Astrocyte (in vitro differentiated cells and primary cell): ENCODE data around the gene MED22. TPM values are rescaled to one million over a fixed set of nuclear protein-coding genes. Genes with fewer than 3 reads are reported as not detected.
"Not testable (repeated sequence)": the region's sequence is repeated elsewhere in the genome, so short reads cannot be mapped to it uniquely, and the experiment has no call there.

ENCODE experiments used
- DNase-seq: peaks from one replicate; pipeline ENCODE4 v3.0.0-alpha.2; 2010; ENCODE audit warnings: low read depth
- FAIRE-seq: peaks from 2 replicates; lab custom pipeline; 2011; peaks lifted over from hg19 to GRCh38; lab: Jason Lieb, UNC
- H2AFZ ChIP-seq: 2 replicates; pipeline ENCODE4 v1.6.0; 2012; ENCODE audit warnings: low read depth, low read length, inconsistent platforms
- H3K27ac ChIP-seq: 2 replicates; pipeline ENCODE4 v1.5.1; 2011; ENCODE audit warnings: low read depth, low read length, inconsistent platforms
- H3K27me3 ChIP-seq: 2 replicates; pipeline ENCODE4 v1.6.0; 2011; ENCODE audit warnings: low read length, inconsistent platforms; ENCODE audit not compliant: insufficient read depth
- H3K36me3 ChIP-seq: 2 replicates; pipeline ENCODE4 v1.5.1; 2011; ENCODE audit warnings: low read length, inconsistent platforms; ENCODE audit not compliant: insufficient read depth
- H3K4me1 ChIP-seq: 2 replicates; pipeline ENCODE4 v1.5.1; 2011; ENCODE audit warnings: low read length, inconsistent platforms; ENCODE audit not compliant: insufficient read depth
- H3K4me2 ChIP-seq: 2 replicates; pipeline ENCODE4 v1.6.0; 2012; ENCODE audit warnings: low read length, inconsistent platforms
- H3K4me3 ChIP-seq: 2 replicates; pipeline ENCODE4 v1.5.1; 2011; ENCODE audit warnings: low read depth, mild to moderate bottlenecking, low read length, inconsistent platforms; ENCODE audit not compliant: insufficient read depth
- H3K79me2 ChIP-seq: 2 replicates; pipeline ENCODE4 v1.6.0; 2012; ENCODE audit warnings: mild to moderate bottlenecking, low read length, inconsistent platforms; ENCODE audit not compliant: insufficient read depth
- H3K9ac ChIP-seq: 2 replicates; pipeline ENCODE4 v1.6.0; 2012; ENCODE audit warnings: mild to moderate bottlenecking, low read length, inconsistent platforms
- H3K9me3 ChIP-seq: 2 replicates; pipeline ENCODE4 v1.5.1; 2012; ENCODE audit warnings: low read depth, mild to moderate bottlenecking, low read length, inconsistent platforms; ENCODE audit not compliant: insufficient read depth
- H4K20me1 ChIP-seq: 2 replicates; pipeline ENCODE4 v1.6.0; 2012; ENCODE audit warnings: low read length, inconsistent platforms; ENCODE audit not compliant: insufficient read depth
- H3K27ac Mint-ChIP-seq: one replicate; pipeline ENCODE4 v1.8.0; 2021; ENCODE audit warnings: mild to moderate bottlenecking, mixed read lengths; ENCODE audit not compliant: unreplicated experiment
- H3K27me3 Mint-ChIP-seq: one replicate; pipeline ENCODE4 v1.8.0; 2021; ENCODE audit warnings: low read depth, mixed read lengths; ENCODE audit not compliant: unreplicated experiment
- H3K36me3 Mint-ChIP-seq: one replicate; pipeline ENCODE4 v1.8.0; 2021; ENCODE audit warnings: low read depth, mixed read lengths; ENCODE audit not compliant: unreplicated experiment
- H3K4me1 Mint-ChIP-seq: one replicate; pipeline ENCODE4 v1.8.0; 2021; ENCODE audit warnings: low read depth, mixed read lengths; ENCODE audit not compliant: unreplicated experiment
- H3K4me3 Mint-ChIP-seq: one replicate; pipeline ENCODE4 v1.8.0; 2021; ENCODE audit warnings: mild to moderate bottlenecking, moderate library complexity, mixed read lengths; ENCODE audit not compliant: unreplicated experiment
- H3K9me3 Mint-ChIP-seq: one replicate; pipeline ENCODE4 v1.8.0; 2021; ENCODE audit warnings: mild to moderate bottlenecking, mixed read lengths; ENCODE audit not compliant: unreplicated experiment
- EZH2 ChIP-seq: IDR thresholded peaks from 2 replicates; pipeline ENCODE4 v1.6.1; 2012; ENCODE audit warnings: mild to moderate bottlenecking, low read length, inconsistent platforms; ENCODE audit not compliant: insufficient read depth
- total RNA-seq: library from RNA; stranded (reverse); gene quantifications from 2 replicates; pipeline ENCODE4 v1.2.1, GENCODE V29; 2021
- TF ChIP-seq, protein P1 (sequence below): IDR thresholded peaks from 2 replicates; pipeline ENCODE4 v1.5.1; 2011; ENCODE audit warnings: low read depth, mild to moderate bottlenecking, inconsistent platforms, low read length, moderate library complexity; ENCODE audit not compliant: insufficient read depth

MED22 gene
- total RNA-seq, 1 donor from 2014 or later, result 28.8 TPM

GRCh38 chr9:133396952-133397351 lies 49.0 kb upstream of the MED22 start:
- Histone ChIP-seq H3K4me2 (no peak overlapping the region), H3K79me2 (no peaks in the 10 kb centered on the region), H3K9ac (no peak overlapping the region), H3K9me3 (no peaks in the 10 kb centered on the region), H4K20me1 (peaks cover 2% of the 10 kb centered on the region), H3K4me1 (no peaks in the 10 kb centered on the region), H2AFZ (no peak overlapping the region), H3K4me3 (no peak overlapping the region), H3K27me3 (peaks cover 2% of the 10 kb centered on the region), H3K27ac (no peak overlapping the region), H3K36me3 (no peaks in the 10 kb centered on the region)
- H3K27me3 Mint-ChIP-seq, result peaks cover 38% of the 10 kb centered on the region
- no peak overlapping the region for H3K27ac Mint-ChIP-seq
- FAIRE-seq (no peak), DNase-seq (no peak)
- no peaks in the 10 kb centered on the region for H3K9me3 Mint-ChIP-seq
- no peak for TF ChIP-seq EZH2
- TF ChIP-seq, protein P1, sequence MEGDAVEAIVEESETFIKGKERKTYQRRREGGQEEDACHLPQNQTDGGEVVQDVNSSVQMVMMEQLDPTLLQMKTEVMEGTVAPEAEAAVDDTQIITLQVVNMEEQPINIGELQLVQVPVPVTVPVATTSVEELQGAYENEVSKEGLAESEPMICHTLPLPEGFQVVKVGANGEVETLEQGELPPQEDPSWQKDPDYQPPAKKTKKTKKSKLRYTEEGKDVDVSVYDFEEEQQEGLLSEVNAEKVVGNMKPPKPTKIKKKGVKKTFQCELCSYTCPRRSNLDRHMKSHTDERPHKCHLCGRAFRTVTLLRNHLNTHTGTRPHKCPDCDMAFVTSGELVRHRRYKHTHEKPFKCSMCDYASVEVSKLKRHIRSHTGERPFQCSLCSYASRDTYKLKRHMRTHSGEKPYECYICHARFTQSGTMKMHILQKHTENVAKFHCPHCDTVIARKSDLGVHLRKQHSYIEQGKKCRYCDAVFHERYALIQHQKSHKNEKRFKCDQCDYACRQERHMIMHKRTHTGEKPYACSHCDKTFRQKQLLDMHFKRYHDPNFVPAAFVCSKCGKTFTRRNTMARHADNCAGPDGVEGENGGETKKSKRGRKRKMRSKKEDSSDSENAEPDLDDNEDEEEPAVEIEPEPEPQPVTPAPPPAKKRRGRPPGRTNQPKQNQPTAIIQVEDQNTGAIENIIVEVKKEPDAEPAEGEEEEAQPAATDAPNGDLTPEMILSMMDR, result no peak
- no peak overlapping the region for H3K4me3 Mint-ChIP-seq
- H3K36me3 Mint-ChIP-seq, result no peaks in the 10 kb centered on the region
- H3K4me1 Mint-ChIP-seq, result no peaks in the 10 kb centered on the region

GRCh38 chr9:133394687-133395271 lies 46.8 kb upstream of the MED22 start:
- H3K4me1 Mint-ChIP-seq, result no peaks in the 10 kb centered on the region

DNA sequence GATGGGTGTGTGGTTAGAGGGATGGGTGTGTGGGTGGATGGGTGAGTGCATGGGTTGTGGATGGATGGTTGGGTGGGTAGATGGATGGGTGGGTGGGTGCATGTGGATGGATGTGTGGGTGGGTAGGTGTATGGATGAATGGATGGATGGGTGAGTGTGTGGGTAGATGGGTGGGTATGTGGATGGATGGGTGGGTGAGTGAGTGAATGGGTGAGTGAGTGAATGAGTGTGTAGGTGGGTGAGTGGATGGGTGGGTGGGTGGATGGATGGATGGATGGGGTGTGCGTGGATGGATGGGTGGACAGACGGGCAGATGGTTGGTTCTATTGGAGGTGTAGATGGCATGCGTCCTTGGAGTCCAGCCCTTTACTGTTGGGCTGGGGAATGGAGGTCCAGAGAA lies 45.5 kb upstream of the MED22 start:
- Histone ChIP-seq H3K27me3 (peaks cover 2% of the 10 kb centered on the region), H2AFZ (no peak overlapping the region), H3K9ac (no peak overlapping the region), H3K4me3 (no peak overlapping the region), H3K36me3 (no peaks in the 10 kb centered on the region), H3K4me1 (no peaks in the 10 kb centered on the region), H3K27ac (no peak overlapping the region), H3K9me3 (no peaks in the 10 kb centered on the region), H3K4me2 (no peak overlapping the region), H3K79me2 (no peaks in the 10 kb centered on the region), H4K20me1 (no peaks in the 10 kb centered on the region)
- no peaks in the 10 kb centered on the region for H3K9me3 Mint-ChIP-seq
- peaks cover 55% of the 10 kb centered on the region for H3K27me3 Mint-ChIP-seq
- no peaks in the 10 kb centered on the region for H3K36me3 Mint-ChIP-seq
- no peak for FAIRE-seq
- H3K4me1 Mint-ChIP-seq, result no peaks in the 10 kb centered on the region
- H3K4me3 Mint-ChIP-seq, result no peak overlapping the region
- TF ChIP-seq, protein P1, result no peak
- no peak for TF ChIP-seq EZH2
- DNase-seq, result no peak
- H3K27ac Mint-ChIP-seq, result no peak overlapping the region

More at GRCh38 chr9:133394687-133395271, 46.8 kb upstream of the MED22 start:
- peaks cover 48% of the 10 kb centered on the region for H3K27me3 Mint-ChIP-seq
- DNase-seq (no peak), FAIRE-seq (no peak)
- Histone ChIP-seq H3K4me2 (no peak overlapping the region), H3K27ac (no peak overlapping the region), H2AFZ (no peak overlapping the region), H4K20me1 (no peaks in the 10 kb centered on the region), H3K79me2 (no peaks in the 10 kb centered on the region), H3K4me1 (no peaks in the 10 kb centered on the region), H3K27me3 (peaks cover 2% of the 10 kb centered on the region), H3K9ac (no peak overlapping the region), H3K4me3 (no peak overlapping the region), H3K9me3 (no peaks in the 10 kb centered on the region), H3K36me3 (no peaks in the 10 kb centered on the region)
- no peaks in the 10 kb centered on the region for H3K9me3 Mint-ChIP-seq
- no peak overlapping the region for H3K27ac Mint-ChIP-seq
- no peaks in the 10 kb centered on the region for H3K36me3 Mint-ChIP-seq
- TF ChIP-seq, protein P1, result no peak
- TF ChIP-seq EZH2, result no peak
- no peak overlapping the region for H3K4me3 Mint-ChIP-seq

- DNase-seq, H3K4me1 Mint-ChIP-seq, H3K9me3 ChIP-seq, H2AFZ ChIP-seq, H3K9ac ChIP-seq, H3K79me2 ChIP-seq, H3K9me3 Mint-ChIP-seq, H3K27me3 ChIP-seq, H4K20me1 ChIP-seq, H3K4me3 ChIP-seq, H3K4me1 ChIP-seq, H3K27ac Mint-ChIP-seq, H3K36me3 ChIP-seq, H3K27ac ChIP-seq, H3K36me3 Mint-ChIP-seq, H3K4me2 ChIP-seq, H3K4me3 Mint-ChIP-seq, FAIRE-seq: not testable (repeated sequence)
- H3K27me3 Mint-ChIP-seq, result peaks cover 54% of the 10 kb centered on the region
Measured at GRCh38 chr9:133392308-133392707, 44.4 kb upstream of the MED22 start.
